ENCODE results near the gene MAB21L4. TPM values are rescaled to one million over a fixed set of nuclear protein-coding genes. Genes with fewer than 3 reads are reported as not detected.

MAB21L4 gene
- total RNA-seq, 1 donor = not detected

- no peaks in the 10 kb centered on the region for H3K4me1 ChIP-seq (ENCODE audit: insufficient read depth, low read length)
- no peaks in the 10 kb centered on the region for H3K9me3 ChIP-seq (ENCODE audit: low read depth, low read length)
- H3K27me3 ChIP-seq (ENCODE audit: insufficient read depth, low read length) = no peaks in the 10 kb centered on the region
- no peak overlapping the region for H3K4me3 ChIP-seq (ENCODE audit: low read length)
These were observed 10.4 kb downstream of the MAB21L4 start for GRCh38 chr2:240885566-240885965.

GRCh38 chr2:240884745-240885144, 11.2 kb downstream of the MAB21L4 start:
- Histone ChIP-seq H3K4me1 (ENCODE audit: insufficient read depth, low read length) (no peaks in the 10 kb centered on the region), H3K9me3 (ENCODE audit: low read depth, low read length) (no peaks in the 10 kb centered on the region), H3K27me3 (ENCODE audit: insufficient read depth, low read length) (no peaks in the 10 kb centered on the region), H3K4me3 (ENCODE audit: low read length) (no peak overlapping the region)

GRCh38 chr2:240884221-240884620, 11.7 kb downstream of the MAB21L4 start:
- H3K27me3 ChIP-seq (ENCODE audit: insufficient read depth, low read length) = no peaks in the 10 kb centered on the region
- H3K9me3 ChIP-seq (ENCODE audit: low read depth, low read length) = no peaks in the 10 kb centered on the region
- no peak overlapping the region for H3K4me3 ChIP-seq (ENCODE audit: low read length)
- H3K4me1 ChIP-seq (ENCODE audit: insufficient read depth, low read length) = no peaks in the 10 kb centered on the region

- Histone ChIP-seq H3K4me1 (ENCODE audit: insufficient read depth, low read length) (no peaks in the 10 kb centered on the region), H3K9me3 (ENCODE audit: low read depth, low read length) (no peaks in the 10 kb centered on the region)
These were observed 14.0 kb downstream of the MAB21L4 start for GRCh38 chr2:240881913-240882312.

GRCh38 chr2:240879105-240879504, 16.9 kb downstream of the MAB21L4 start:
- no peak overlapping the region for H3K4me3 ChIP-seq (ENCODE audit: low read length)
- no peaks in the 10 kb centered on the region for H3K27me3 ChIP-seq (ENCODE audit: insufficient read depth, low read length)
- H3K4me1 ChIP-seq (ENCODE audit: insufficient read depth, low read length) = no peaks in the 10 kb centered on the region
- H3K9me3 ChIP-seq (ENCODE audit: low read depth, low read length) = no peaks in the 10 kb centered on the region

More at GRCh38 chr2:240881913-240882312, 14.0 kb downstream of the MAB21L4 start:
- Histone ChIP-seq H3K4me3 (ENCODE audit: low read length) (no peak overlapping the region), H3K27me3 (ENCODE audit: insufficient read depth, low read length) (no peaks in the 10 kb centered on the region)

GRCh38 chr2:240878341-240878936, 17.5 kb downstream of the MAB21L4 start:
- no peaks in the 10 kb centered on the region for H3K4me1 ChIP-seq (ENCODE audit: insufficient read depth, low read length)
- no peaks in the 10 kb centered on the region for H3K27me3 ChIP-seq (ENCODE audit: insufficient read depth, low read length)
- no peaks in the 10 kb centered on the region for H3K9me3 ChIP-seq (ENCODE audit: low read depth, low read length)
- no peak overlapping the region for H3K4me3 ChIP-seq (ENCODE audit: low read length)

- Histone ChIP-seq H3K9me3 (ENCODE audit: low read depth, low read length) (no peaks in the 10 kb centered on the region), H3K27me3 (ENCODE audit: insufficient read depth, low read length) (no peaks in the 10 kb centered on the region), H3K4me1 (ENCODE audit: insufficient read depth, low read length) (no peaks in the 10 kb centered on the region), H3K4me3 (ENCODE audit: low read length) (no peak overlapping the region)
These were observed 18.3 kb downstream of the MAB21L4 start for GRCh38 chr2:240877460-240878340.

- Histone ChIP-seq H3K9me3 (ENCODE audit: low read depth, low read length) (no peaks in the 10 kb centered on the region), H3K4me3 (ENCODE audit: low read length) (no peak overlapping the region), H3K27me3 (ENCODE audit: insufficient read depth, low read length) (no peaks in the 10 kb centered on the region), H3K4me1 (ENCODE audit: insufficient read depth, low read length) (no peaks in the 10 kb centered on the region)
These were observed 19.3 kb downstream of the MAB21L4 start for GRCh38 chr2:240876475-240877251.

GRCh38 chr2:240876035-240876474, 19.9 kb downstream of the MAB21L4 start:
- no peaks in the 10 kb centered on the region for H3K4me1 ChIP-seq (ENCODE audit: insufficient read depth, low read length)
- no peaks in the 10 kb centered on the region for H3K9me3 ChIP-seq (ENCODE audit: low read depth, low read length)
- no peaks in the 10 kb centered on the region for H3K27me3 ChIP-seq (ENCODE audit: insufficient read depth, low read length)
- H3K4me3 ChIP-seq (ENCODE audit: low read length) = no peak overlapping the region

- H3K4me3 ChIP-seq (ENCODE audit: low read length) = no peak overlapping the region
- H3K4me1 ChIP-seq (ENCODE audit: insufficient read depth, low read length) = no peaks in the 10 kb centered on the region
- H3K9me3 ChIP-seq (ENCODE audit: low read depth, low read length) = no peaks in the 10 kb centered on the region
- no peaks in the 10 kb centered on the region for H3K27me3 ChIP-seq (ENCODE audit: insufficient read depth, low read length)
These were observed 20.5 kb downstream of the MAB21L4 start for GRCh38 chr2:240875228-240876034.

- Histone ChIP-seq H3K27me3 (ENCODE audit: insufficient read depth, low read length) (no peaks in the 10 kb centered on the region), H3K4me3 (ENCODE audit: low read length) (no peak overlapping the region)
These were observed 21.2 kb downstream of the MAB21L4 start for GRCh38 chr2:240874715-240875227.

GRCh38 chr2:240873805-240874714, 21.9 kb downstream of the MAB21L4 start:
- Histone ChIP-seq H3K27me3 (ENCODE audit: insufficient read depth, low read length) (no peaks in the 10 kb centered on the region), H3K9me3 (ENCODE audit: low read depth, low read length) (no peaks in the 10 kb centered on the region), H3K4me1 (ENCODE audit: insufficient read depth, low read length) (no peaks in the 10 kb centered on the region), H3K4me3 (ENCODE audit: low read length) (no peak overlapping the region)

More at GRCh38 chr2:240874715-240875227, 21.2 kb downstream of the MAB21L4 start:
- Histone ChIP-seq H3K9me3 (ENCODE audit: low read depth, low read length) (no peaks in the 10 kb centered on the region), H3K4me1 (ENCODE audit: insufficient read depth, low read length) (no peaks in the 10 kb centered on the region)

GRCh38 chr2:240873098-240873788, 22.7 kb downstream of the MAB21L4 start:
- Histone ChIP-seq H3K9me3 (ENCODE audit: low read depth, low read length) (no peaks in the 10 kb centered on the region), H3K4me3 (ENCODE audit: low read length) (no peak overlapping the region), H3K27me3 (ENCODE audit: insufficient read depth, low read length) (no peaks in the 10 kb centered on the region), H3K4me1 (ENCODE audit: insufficient read depth, low read length) (no peaks in the 10 kb centered on the region)

Data from mononuclear cell (primary cell).